Adrenal gland (tissue), 12 donors: ENCODE data around the gene UBE2D1. TPM values are rescaled to one million over a fixed set of nuclear protein-coding genes. Genes with fewer than 3 reads are reported as not detected.

Experiments
- DNase-seq, 7 donors: peaks; one replicate each; pipeline ENCODE4 v3.0.0-alpha.2; 2019 to 2020
- H3K27ac ChIP-seq, 5 donors: fragments of 200-600 bp; sonication (generic) in 4 of 5; 1 replicate in 3 of 5; 2 replicates in 2 of 5; pipeline versions ENCODE4 v1.5.1 to v1.8.0; 2016 to 2020; ENCODE audit warnings: mild to moderate bottlenecking in 1 of 5
- H3K27me3 ChIP-seq: fragments of 200-600 bp; 2 replicates; pipeline ENCODE4 v1.8.0; 2021
- H3K36me3 ChIP-seq, 2 donors: fragments of 200-600 bp; replicated peaks in 1 of 2; 1 replicate in 1 of 2; 2 replicates in 1 of 2; pipeline versions ENCODE4 v1.5.1 to v1.8.0; 2018 to 2022
- H3K4me1 ChIP-seq, 2 donors: fragments of 200-600 bp; replicated peaks in 1 of 2; 1 replicate in 1 of 2; 2 replicates in 1 of 2; pipeline versions ENCODE4 v1.5.1 to v1.8.0; 2018 to 2021
- H3K4me3 ChIP-seq, 4 donors: fragments of 200-600 bp; sonication (generic) in 3 of 4; one replicate each; pipeline ENCODE4 v1.5.1; 2016 to 2018
- H3K9me3 ChIP-seq, 3 donors: fragments of 200-600 bp; sonication (generic) in 1 of 3; replicated peaks in 1 of 3; 1 replicate in 2 of 3; 2 replicates in 1 of 3; pipeline versions ENCODE4 v1.5.1 to v1.8.0; 2016 to 2021
- POLR2A ChIP-seq, 2 donors: fragments of 450-650 bp; IDR thresholded peaks; one replicate each; pipeline ENCODE4 v1.6.1; 2017; ENCODE audit warnings: antibody characterized with exemption in 2 of 2, mild to moderate bottlenecking in 2 of 2, moderate library complexity in 1 of 2
- WGBS, 4 donors: extraction: QIAGEN DNeasy Blood & Tissue Kit in 2 of 4; methylation state at CpG; one replicate each; pipeline versions ENCODE4 v1.1.5 to v1.1.7; 2013 to 2017; 5-methylcytosine and 5-hydroxymethylcytosine counted together
- intact Hi-C, 2 donors: fragments of 100-400 bp; cut with DNase I; formaldehyde crosslinking; loops; one replicate each; pipeline versions ENCODE4 v1.14.1 to v1.15.0; 2022 to 2023
- polyA plus RNA-seq, 3 donors: library from polyadenylated mRNA; stranded (reverse); fragments of 200-250 nt in 2 of 3; fragments of 350-450 nt in 1 of 3; fragmentation: Illumina TruSeq in 1 of 3; extraction: RNeasy Lipid Tissue Mini Kit (QIAGEN cat#74804) in 1 of 3; gene quantifications; one replicate each; pipeline ENCODE4 v1.2.3, GENCODE V29; 2013 to 2014
- total RNA-seq, 9 donors: library from RNA; depleted of rRNA in 4 of 9; stranded (reverse); fragments of >200 nt in 4 of 9; fragments of 120-200 nt in 1 of 9; fragmentation: NEBNext Ultra II Directional in 1 of 9; extraction: Animal tissue kit (Norgen Biotek cat#: 25700) in 1 of 9; gene quantifications; one replicate each; pipeline versions ENCODE4 v1.1.0 to v1.2.4, GENCODE V29; 2013 to 2023
- TF ChIP-seq, protein P1 (sequence below), 6 experiments: fragments of 450-650 bp in 4 of 6; fragments of 200-600 bp in 2 of 6; sonication (generic) in 1 of 6; IDR thresholded peaks; 1 replicate in 5 of 6; 2 replicates in 1 of 6; pipeline versions ENCODE4 v1.5.1 to v1.8.0; 2016 to 2021; ENCODE audit warnings: antibody characterized with exemption in 6 of 6, mild to moderate bottlenecking in 2 of 6, moderate library complexity in 1 of 6
- donor health status: healthy with polysubstance abuse.
- donor health status: Bipolar disorder and iron deficiency.
- donor health status: DM: yes; HTN: yes; CAD: no.
- donor health status: DM: no; HTN: no; CAD: no.
- donor health status: DM: no; HTN: no; CAD: no.
- donor health status: DM: yes; HTN: yes; CAD: no.

Gene UBE2D1
- total and polyA plus RNA-seq, 12 donors, result 9.2 to 33.8 (median 19.4) TPM

DNA sequence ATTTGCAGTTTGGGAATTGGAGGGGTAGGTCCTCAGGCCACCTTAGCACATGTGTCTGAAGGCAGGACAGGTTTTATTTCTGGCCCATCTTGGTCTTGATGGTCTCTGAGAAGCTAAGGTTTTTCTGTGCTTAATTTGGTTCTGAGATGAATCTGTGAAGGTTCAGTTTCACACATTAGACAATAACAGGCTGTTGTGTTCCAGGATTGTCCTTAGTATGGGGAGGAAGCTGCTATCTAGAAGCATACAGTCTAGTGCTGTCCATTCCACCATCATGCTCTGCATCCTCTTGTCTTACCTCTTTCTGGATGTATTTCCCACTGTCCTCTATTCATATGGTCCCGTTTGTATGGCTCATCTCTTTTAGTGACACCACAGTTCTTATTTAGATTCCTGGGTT lies 7.1 kb downstream of the UBE2D1 start:
- Histone ChIP-seq H3K9me3 (no peaks in the 10 kb centered on the region), H3K4me3 (no peak overlapping the region), H3K27me3 (no peaks in the 10 kb centered on the region), H3K27ac (no peak overlapping the region), H3K4me1 (peaks cover 6 to 35% of the 10 kb centered on the region in 2 donors), H3K36me3 (no peaks in the 10 kb centered on the region)
- DNase-seq, result no peak
- intact Hi-C loops, result no loop called here
- TF ChIP-seq POLR2A (IDR thresholded peaks at IDR 0.05), result no peak
- TF ChIP-seq, protein P1, sequence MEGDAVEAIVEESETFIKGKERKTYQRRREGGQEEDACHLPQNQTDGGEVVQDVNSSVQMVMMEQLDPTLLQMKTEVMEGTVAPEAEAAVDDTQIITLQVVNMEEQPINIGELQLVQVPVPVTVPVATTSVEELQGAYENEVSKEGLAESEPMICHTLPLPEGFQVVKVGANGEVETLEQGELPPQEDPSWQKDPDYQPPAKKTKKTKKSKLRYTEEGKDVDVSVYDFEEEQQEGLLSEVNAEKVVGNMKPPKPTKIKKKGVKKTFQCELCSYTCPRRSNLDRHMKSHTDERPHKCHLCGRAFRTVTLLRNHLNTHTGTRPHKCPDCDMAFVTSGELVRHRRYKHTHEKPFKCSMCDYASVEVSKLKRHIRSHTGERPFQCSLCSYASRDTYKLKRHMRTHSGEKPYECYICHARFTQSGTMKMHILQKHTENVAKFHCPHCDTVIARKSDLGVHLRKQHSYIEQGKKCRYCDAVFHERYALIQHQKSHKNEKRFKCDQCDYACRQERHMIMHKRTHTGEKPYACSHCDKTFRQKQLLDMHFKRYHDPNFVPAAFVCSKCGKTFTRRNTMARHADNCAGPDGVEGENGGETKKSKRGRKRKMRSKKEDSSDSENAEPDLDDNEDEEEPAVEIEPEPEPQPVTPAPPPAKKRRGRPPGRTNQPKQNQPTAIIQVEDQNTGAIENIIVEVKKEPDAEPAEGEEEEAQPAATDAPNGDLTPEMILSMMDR (IDR thresholded peaks at IDR 0.05), result no peak
- 80 to 93% (median 88%) methylated on average over 1 of the region's 1 CpG for WGBS, 4 donors

DNA sequence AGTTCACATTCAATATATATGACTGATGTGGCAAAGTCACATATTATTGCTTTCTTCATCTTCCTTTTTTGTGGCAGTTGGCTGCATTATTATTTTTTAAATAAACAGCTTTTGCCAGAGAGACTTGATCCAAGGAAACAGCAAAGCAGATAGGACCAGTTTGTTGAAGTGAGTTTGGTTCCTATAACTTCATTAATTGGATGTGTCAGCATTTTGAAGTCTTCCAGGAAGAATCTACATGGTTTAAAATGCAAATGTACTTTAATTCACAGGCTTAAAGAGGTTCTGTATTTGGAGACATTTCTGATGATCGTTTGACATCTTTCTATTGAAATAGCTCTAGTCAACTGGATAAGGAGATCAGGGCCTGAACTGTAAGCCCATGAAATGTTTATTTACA lies 13.2 kb downstream of the UBE2D1 start:
- WGBS, 4 donors, result 50 to 74% (median 57%) methylated on average over 1 of the region's 1 CpG
- H3K4me1 ChIP-seq, result peaks cover 8 to 20% of the 10 kb centered on the region in 2 donors
- H3K9me3 ChIP-seq, result no peaks in the 10 kb centered on the region
- H3K27ac ChIP-seq, result no peak overlapping the region
- H3K4me3 ChIP-seq, result no peak overlapping the region
- intact Hi-C loops, result no loop called here
- no peak for DNase-seq
- no peaks in the 10 kb centered on the region for H3K27me3 ChIP-seq
- no peaks in the 10 kb centered on the region for H3K36me3 ChIP-seq
- no peak for TF ChIP-seq POLR2A (IDR thresholded peaks at IDR 0.05)
- TF ChIP-seq, protein P1 (IDR thresholded peaks at IDR 0.05), result no peak

DNA sequence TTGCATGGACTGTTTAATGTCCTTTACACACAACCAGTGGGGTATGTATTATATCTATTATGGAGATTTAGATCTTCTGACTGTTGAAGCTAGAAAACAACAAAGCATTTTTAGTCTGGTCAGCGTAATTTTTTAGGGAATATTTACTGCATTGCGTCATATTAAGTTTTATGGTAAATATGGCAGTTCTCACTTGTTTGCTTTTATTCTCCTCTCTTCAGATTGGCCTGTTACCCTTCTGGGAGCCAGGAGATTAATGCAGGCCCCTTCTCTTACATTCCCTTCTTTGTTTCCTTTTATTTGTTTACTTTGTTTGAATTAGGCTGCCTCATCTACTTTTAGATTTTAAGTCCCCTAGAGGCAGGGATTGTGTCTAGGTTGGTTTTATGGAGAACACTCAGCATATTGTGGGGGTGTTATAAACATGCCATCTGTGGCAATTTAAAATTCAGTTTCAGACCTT lies 13.8 kb downstream of the UBE2D1 start:
- WGBS, 4 donors, result 86 to 98% (median 88%) methylated on average over 2 of the region's 2 CpGs
- TF ChIP-seq, protein P1 (IDR thresholded peaks at IDR 0.05), result no peak
- no peak for TF ChIP-seq POLR2A (IDR thresholded peaks at IDR 0.05)
- DNase-seq, result no peak
- Histone ChIP-seq H3K9me3 (no peaks in the 10 kb centered on the region), H3K4me1 (peaks cover 13 to 26% of the 10 kb centered on the region in 2 donors), H3K4me3 (no peak overlapping the region), H3K36me3 (no peaks in the 10 kb centered on the region), H3K27me3 (no peaks in the 10 kb centered on the region), H3K27ac (no peak overlapping the region)
- intact Hi-C loops, result no loop called here

DNA sequence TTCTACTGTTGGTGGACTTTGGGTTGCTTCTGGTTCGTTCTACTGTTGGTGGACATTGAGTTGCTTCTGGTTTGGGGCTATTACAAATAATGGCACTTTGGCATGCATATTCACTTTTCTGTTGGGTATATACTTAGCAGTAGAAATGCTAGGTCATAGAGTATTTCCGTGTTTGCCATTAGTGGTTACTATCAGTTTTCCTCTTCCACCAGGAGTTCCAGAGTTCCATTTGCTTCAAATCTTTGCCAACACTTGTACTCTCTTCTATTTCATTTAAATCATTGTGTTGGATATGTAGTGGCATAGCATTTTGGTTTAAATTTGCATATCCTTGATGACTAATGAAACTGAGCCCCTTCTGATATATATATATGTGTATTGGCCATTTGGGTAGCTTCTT lies 15.2 kb downstream of the UBE2D1 start:
- Histone ChIP-seq H3K4me1 (peaks cover 11 to 23% of the 10 kb centered on the region in 2 donors), H3K36me3 (no peaks in the 10 kb centered on the region), H3K27ac (no peak overlapping the region), H3K9me3 (no peaks in the 10 kb centered on the region), H3K4me3 (no peak overlapping the region), H3K27me3 (no peaks in the 10 kb centered on the region)
- no peak for TF ChIP-seq POLR2A (IDR thresholded peaks at IDR 0.05)
- TF ChIP-seq, protein P1 (IDR thresholded peaks at IDR 0.05), result no peak
- DNase-seq, result no peak
- intact Hi-C loops, result no loop called here
- 90 to 97% (median 93%) methylated on average over 2 of the region's 2 CpGs for WGBS, 4 donors
